NCI-H146 treated with DMSO at 0.1 percent for 48 hours (cell line): ENCODE data around the gene MCFD2.

Source experiments
- DNase-seq: peaks from one replicate; lab custom pipeline; 2025; ENCODE audit not compliant: unreplicated experiment; lab: John Stamatoyannopoulos, UW

The MCFD2 gene

GRCh38 chr2:46939626-46940359, 24.2 kb upstream of the MCFD2 start:
- no peak for DNase-seq

GRCh38 chr2:46937471-46937901, 21.9 kb upstream of the MCFD2 start:
- DNase-seq = no peak

GRCh38 chr2:46936566-46936965, 21.0 kb upstream of the MCFD2 start:
- DNase-seq = no peak

GRCh38 chr2:46935071-46935470, 19.5 kb upstream of the MCFD2 start:
- no peak for DNase-seq

GRCh38 chr2:46929612-46930011, 14.0 kb upstream of the MCFD2 start:
- no peak for DNase-seq

GRCh38 chr2:46926863-46927262, 11.3 kb upstream of the MCFD2 start:
- DNase-seq = no peak

GRCh38 chr2:46925474-46926351, 10.1 kb upstream of the MCFD2 start:
- no peak for DNase-seq

GRCh38 chr2:46924608-46925007, 9.0 kb upstream of the MCFD2 start:
- DNase-seq = no peak

- no peak for DNase-seq
These were observed 8.4 kb upstream of the MCFD2 start for GRCh38 chr2:46924038-46924437.

GRCh38 chr2:46923041-46923528, 7.5 kb upstream of the MCFD2 start:
- DNase-seq = no peak

GRCh38 chr2:46922606-46923005, 7.0 kb upstream of the MCFD2 start:
- no peak for DNase-seq

GRCh38 chr2:46921676-46922448, 6.3 kb upstream of the MCFD2 start:
- DNase-seq = no peak

GRCh38 chr2:46917628-46918027, 2.0 kb upstream of the MCFD2 start:
- DNase-seq = no peak

- peak; percentile 83 for DNase-seq
These were observed 415 bp upstream of the MCFD2 start for GRCh38 chr2:46915811-46916630.

GRCh38 chr2:46914578-46915230, 902 bp downstream of the MCFD2 start:
- no peak for DNase-seq

GRCh38 chr2:46913471-46914381, 1.9 kb downstream of the MCFD2 start:
- DNase-seq = no peak

GRCh38 chr2:46909771-46910419, 5.7 kb downstream of the MCFD2 start:
- no peak for DNase-seq

- DNase-seq = no peak
These were observed 6.5 kb downstream of the MCFD2 start for GRCh38 chr2:46909150-46909549.
